GM19452 (cell line): ENCODE results near the gene SLCO1A2.

Experiments
- ATAC-seq: cut with Tn5 transposase; IDR thresholded peaks from one replicate; pipeline ENCODE4 v1.9.1; 2021; ENCODE audit not compliant: unreplicated experiment

The SLCO1A2 gene

GRCh38 chr12:21220266-21220665 lies 114.5 kb downstream of the SLCO1A2 start:
- no peak for ATAC-seq

DNA sequence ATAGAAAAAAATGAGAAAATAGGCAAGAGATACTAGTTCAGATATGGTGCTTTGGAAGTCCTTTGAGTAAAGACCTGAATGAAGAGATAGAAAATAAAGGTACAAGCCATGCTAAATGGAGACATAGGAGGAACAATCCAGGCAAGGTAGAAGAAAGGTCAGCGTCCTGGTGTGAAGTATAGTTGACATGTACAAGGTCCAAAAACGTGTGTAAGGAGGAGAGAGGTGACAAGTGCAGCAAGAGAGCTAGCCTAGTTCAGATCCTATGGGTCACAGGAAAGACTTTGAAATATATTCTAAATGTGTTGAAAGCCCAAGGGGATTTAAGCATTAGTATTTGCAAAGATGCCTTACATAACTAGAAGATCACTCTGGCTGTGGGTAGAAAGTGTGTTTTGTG lies 115.5 kb downstream of the SLCO1A2 start:
- ATAC-seq, result no peak
